ENCODE measurements around the gene TRAF7. TPM values are rescaled to one million over a fixed set of nuclear protein-coding genes. Genes with fewer than 3 reads are reported as not detected.
A peak's percentile ranks its signal among the peaks of the same experiment; 100 is the strongest.

The TRAF7 gene
- total RNA-seq, 1 donor from 2014 or later: 23.4 TPM

DNA sequence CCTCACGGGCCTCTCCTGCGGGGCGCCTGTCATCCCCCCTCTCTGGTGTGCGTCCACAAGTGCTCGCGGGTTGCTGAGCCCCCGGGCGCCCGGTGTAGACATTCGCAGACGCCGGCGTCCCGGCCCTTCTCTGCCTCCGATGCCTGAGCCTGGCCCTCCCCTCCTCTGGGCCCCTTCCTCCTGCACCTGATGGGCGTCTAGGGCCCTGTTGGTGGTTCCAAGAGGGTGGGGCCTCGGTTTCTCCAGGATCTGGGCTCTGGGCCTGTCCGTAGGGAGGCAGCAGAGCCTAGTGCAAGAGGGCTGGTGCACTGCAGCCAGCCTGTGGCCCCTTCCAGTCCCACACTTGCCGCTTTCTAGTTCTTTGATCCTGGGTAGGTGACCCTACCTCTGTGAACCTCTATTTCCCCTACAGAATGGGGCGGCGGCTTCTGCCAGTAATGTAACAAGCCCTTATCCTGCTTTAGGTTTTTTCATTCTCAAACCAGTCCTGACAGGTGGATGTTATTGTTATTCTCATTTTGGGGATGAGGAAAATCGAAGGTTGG lies 68.4 kb downstream of the TRAF7 start:
- ATAC-seq (ENCODE audit: poor library complexity): peak; percentile 45
- DNase-seq: no peak
- intact Hi-C loops (cut with DNase I): no loop called here

DNA sequence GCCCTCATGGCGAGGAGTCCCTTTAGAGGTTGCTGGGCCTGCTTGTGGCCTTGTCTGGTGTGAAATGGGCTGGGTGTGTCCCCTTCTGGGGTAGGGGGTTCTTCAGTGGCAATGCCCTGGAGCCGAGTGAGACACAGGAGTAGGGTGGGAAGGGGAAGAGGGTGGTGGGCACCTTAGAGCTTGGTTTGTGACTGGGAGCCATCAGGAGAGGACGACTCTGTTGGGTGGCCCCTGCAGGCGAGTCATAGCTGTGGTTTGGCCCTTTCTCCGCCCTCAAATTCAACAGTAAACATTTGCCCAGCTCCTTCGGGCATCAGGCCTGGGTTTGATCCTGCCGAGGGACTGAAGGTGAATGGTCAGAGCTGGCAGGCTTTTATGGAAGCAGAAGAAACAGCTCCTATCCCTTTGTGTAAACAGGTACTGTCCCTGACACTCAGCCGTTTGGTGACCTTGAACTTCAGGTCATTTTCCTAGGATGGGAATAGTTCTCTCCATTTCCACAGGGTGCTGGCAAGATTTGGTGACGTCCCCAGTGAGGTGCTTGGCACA lies 70.7 kb downstream of the TRAF7 start:
- DNase-seq (no peak), ATAC-seq (ENCODE audit: poor library complexity) (no peak)
- intact Hi-C loops (cut with DNase I): no loop called here

DNA sequence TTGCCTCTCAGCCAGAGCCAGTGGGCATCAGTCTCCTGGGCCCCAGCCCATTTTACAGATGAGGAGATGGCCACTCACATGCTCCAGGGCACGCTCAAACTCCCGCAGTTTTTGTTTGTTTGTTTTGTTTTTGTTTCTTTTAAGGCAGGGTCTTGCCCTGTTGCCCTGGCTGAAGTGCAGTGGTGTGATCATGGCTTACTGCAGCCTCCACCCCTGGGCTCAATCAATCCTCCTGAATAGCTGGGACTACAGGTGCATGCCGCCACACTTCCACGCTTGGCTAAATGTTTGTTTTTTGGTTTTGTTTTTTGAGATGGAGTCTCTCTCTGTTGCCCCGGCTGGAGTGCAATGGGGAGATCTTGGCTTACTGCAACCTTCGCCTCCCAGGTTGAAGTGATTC lies 71.3 kb downstream of the TRAF7 start:
- DNase-seq: no peak
- ATAC-seq (ENCODE audit: poor library complexity): no peak
- intact Hi-C loops (cut with DNase I): no loop called here

Small RNA genes lying within 50 kb of the gene (microRNA-seq; reads per million reads assigned to microRNA genes)
- gene MIR3180-5 (not detected), gene MIR4516 (not detected), gene MIR6511B1 (not detected)

Other genes with a start within 250 kb of the TRAF7 start
- not detected for gene HS3ST6, start 237.4 kb upstream of the TRAF7 start, total RNA-seq
- gene MSRB1, start 212.6 kb upstream of the TRAF7 start, total RNA-seq: 22.8 TPM
- 304 TPM for gene RPL3L, start 201.1 kb upstream of the TRAF7 start, total RNA-seq
- 723 TPM for gene NDUFB10, start 196.2 kb upstream of the TRAF7 start, total RNA-seq
- 770 TPM for gene RPS2, start 191.0 kb upstream of the TRAF7 start, total RNA-seq
- gene RNF151, start 188.9 kb upstream of the TRAF7 start, total RNA-seq: not detected
- 20.3 TPM for gene TBL3, start 183.7 kb upstream of the TRAF7 start, total RNA-seq
- not detected for gene NOXO1, start 174.3 kb upstream of the TRAF7 start, total RNA-seq
- 28.3 TPM for gene GFER, start 171.6 kb upstream of the TRAF7 start, total RNA-seq
- 0.32 TPM for gene SYNGR3, start 165.8 kb upstream of the TRAF7 start, total RNA-seq
- 17.2 TPM for gene ZNF598, start 146.0 kb upstream of the TRAF7 start, total RNA-seq
- not detected for gene NPW, start 136.0 kb upstream of the TRAF7 start, total RNA-seq
- 258 TPM for gene NHERF2, start 128.9 kb upstream of the TRAF7 start, total RNA-seq
- gene NTHL1, start 107.9 kb upstream of the TRAF7 start, total RNA-seq: 26.2 TPM
- gene TSC2, start 107.8 kb upstream of the TRAF7 start, total RNA-seq: 67.8 TPM
- 82.8 TPM for gene PKD1, start 19.9 kb upstream of the TRAF7 start, total RNA-seq
- gene RAB26, start 7.2 kb upstream of the TRAF7 start, total RNA-seq: 0.43 TPM
- gene CASKIN1, start 40.8 kb downstream of the TRAF7 start, total RNA-seq: 5.3 TPM
- gene MLST8, start 49.7 kb downstream of the TRAF7 start, total RNA-seq: 23.2 TPM
- gene BRICD5, start 55.1 kb downstream of the TRAF7 start, total RNA-seq: 11.3 TPM
- gene PGP, start 59.1 kb downstream of the TRAF7 start, total RNA-seq: 34.7 TPM
- 13.6 TPM for gene E4F1, start 67.8 kb downstream of the TRAF7 start, total RNA-seq
- 0.35 TPM for gene DNASE1L2, start 80.7 kb downstream of the TRAF7 start, total RNA-seq
- 215 TPM for gene ECI1, start 95.8 kb downstream of the TRAF7 start, total RNA-seq
- gene RNPS1, start 112.3 kb downstream of the TRAF7 start, total RNA-seq: 109 TPM
- 6.0 TPM for gene ABCA3, start 184.9 kb downstream of the TRAF7 start, total RNA-seq